Transverse colon (tissue), 4 donors: ENCODE results near the gene C5orf34. TPM values are rescaled to one million over a fixed set of nuclear protein-coding genes. Genes with fewer than 3 reads are reported as not detected.

Source experiments
- DNase-seq: peaks from one replicate; pipeline ENCODE4 v3.0.0-alpha.2; 2019
- H3K27ac ChIP-seq, 4 donors: fragments of 200-600 bp; sonication (generic); 2 replicates each; pipeline ENCODE4 v1.5.1; 2016 to 2018; ENCODE audit warnings: inconsistent platforms in 4 of 4
- H3K27me3 ChIP-seq: fragments of 200-600 bp; sonication (generic); 2 replicates; pipeline ENCODE4 v1.5.1; 2017; ENCODE audit warnings: inconsistent platforms
- H3K36me3 ChIP-seq, 4 donors: fragments of 200-600 bp; sonication (generic); 2 replicates each; pipeline ENCODE4 v1.5.1; 2017 to 2019; ENCODE audit warnings: inconsistent platforms in 4 of 4
- H3K4me1 ChIP-seq, 4 donors: fragments of 200-600 bp; sonication (generic); 2 replicates each; pipeline ENCODE4 v1.5.1; 2017 to 2020; ENCODE audit warnings: inconsistent platforms in 4 of 4
- H3K4me3 ChIP-seq, 4 donors: fragments of 200-600 bp; sonication (generic); 1 replicate in 1 of 4; 2 replicates in 3 of 4; pipeline versions ENCODE4 v1.5.1 to v1.6.1; 2017 to 2019; ENCODE audit warnings: inconsistent platforms in 4 of 4
- H3K9me3 ChIP-seq, 2 donors: fragments of 200-600 bp; sonication (generic); 2 replicates each; pipeline ENCODE4 v1.5.1; 2017 to 2019; ENCODE audit warnings: inconsistent platforms in 2 of 2
- CTCF ChIP-seq, 5 experiments: fragments of 200-600 bp in 3 of 5; fragments of 450-650 bp in 2 of 5; sonication (generic) in 3 of 5; IDR thresholded peaks; 1 replicate in 2 of 5; 2 replicates in 3 of 5; pipeline ENCODE4 v1.5.1; 2016 to 2017; ENCODE audit warnings: antibody characterized with exemption in 5 of 5, inconsistent platforms in 3 of 5, mild to moderate bottlenecking in 2 of 5, moderate library complexity in 1 of 5
- EP300 ChIP-seq: sonication (generic); formaldehyde crosslinking; IDR thresholded peaks from one replicate; pipeline ENCODE4 v1.6.1; 2017; ENCODE audit warnings: antibody characterized with exemption, low read depth
- POLR2A ChIP-seq: fragments of 450-650 bp; IDR thresholded peaks from one replicate; pipeline ENCODE4 v1.6.1; 2016; ENCODE audit warnings: antibody characterized with exemption, mild to moderate bottlenecking, moderate library complexity
- POLR2AphosphoS5 ChIP-seq, 3 donors: sonication (generic); formaldehyde crosslinking; IDR thresholded peaks; one replicate each; pipeline ENCODE4 v1.6.1; 2016; ENCODE audit warnings: antibody characterized with exemption in 3 of 3
- WGBS, 2 donors: methylation state at CpG; one replicate each; pipeline ENCODE4 v1.1.5; 2018; ENCODE audit warnings: low coverage in 1 of 2; 5-methylcytosine and 5-hydroxymethylcytosine counted together
- in situ Hi-C, 4 donors: fragments of 200-750 bp; cut with MboI; loops; one replicate each; pipeline versions ENCODE4 v1.15.0 to v1.15.1; 2017; ENCODE audit warnings: low sequenced_read_pairs in 3 of 4, low pct_ligation_motif_present in 1 of 4, low pct_unique_long_range_greater_than_20kb in 1 of 4
- intact Hi-C: fragments of 100-400 bp; cut with DNase I; formaldehyde crosslinking; loops from one replicate; pipeline ENCODE4 v1.15.1; 2023; ENCODE audit warnings: low total_unique reads
- total RNA-seq, 4 donors: library from RNA; depleted of rRNA; stranded (reverse); fragments of >200 nt; gene quantifications; one replicate each; pipeline ENCODE4 v1.1.0, GENCODE V29; 2016

Gene C5orf34
- total RNA-seq, 4 donors from 2014 or later: 0.55 to 4.0 (median 3.2) TPM; not detected in 1

DNA sequence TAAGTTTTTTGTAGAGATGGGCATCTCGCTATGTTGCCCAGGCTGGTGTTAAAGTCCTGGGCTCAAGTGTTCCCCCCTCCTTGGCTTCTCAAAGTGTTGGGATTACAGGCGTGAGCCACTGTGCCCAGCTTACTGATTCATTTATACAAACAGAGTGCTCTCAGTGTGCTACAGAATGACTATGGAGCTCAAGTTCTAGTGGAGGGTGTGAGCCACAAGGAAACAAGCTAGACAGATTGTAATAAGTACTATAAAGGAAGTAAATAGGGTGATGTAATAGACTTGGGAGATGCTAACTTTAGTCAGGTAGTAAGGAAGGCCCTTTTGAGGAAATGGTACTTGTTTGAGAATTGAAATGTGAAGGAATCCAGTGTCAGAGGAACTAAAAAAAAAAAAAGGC lies 29.5 kb downstream of the C5orf34 start:
- intact Hi-C loops: no loop called here
- no peaks in the 10 kb centered on the region for H3K9me3 ChIP-seq

GRCh38 chr5:43484106-43484849 lies 30.7 kb downstream of the C5orf34 start:
- TF ChIP-seq EP300: no peak
- TF ChIP-seq POLR2AphosphoS5 (IDR thresholded peaks at IDR 0.05): no peak
- TF ChIP-seq POLR2A: peak; percentile 76
- TF ChIP-seq CTCF (IDR thresholded peaks at IDR 0.05): peak; percentile 67 to 90 (median 82)
- intact Hi-C loops: no loop called here
- H3K4me1 ChIP-seq: peaks cover 0 to 26% (median 15%) of the 10 kb centered on the region in 4 donors

More for the DNA sequence above, 29.5 kb downstream of the C5orf34 start:
- H3K27ac ChIP-seq: peak overlapping the region; percentile 95 to 98 (median 96)
- H3K4me1 ChIP-seq: peaks cover 0 to 26% (median 15%) of the 10 kb centered on the region in 4 donors
- peak; percentile 28 for DNase-seq
- no peak for TF ChIP-seq EP300
- TF ChIP-seq CTCF (IDR thresholded peaks at IDR 0.05): no peak
- TF ChIP-seq POLR2A: no peak
- peak in 1 of 3 donors; percentile 57 for TF ChIP-seq POLR2AphosphoS5 (IDR thresholded peaks at IDR 0.05)
- H3K36me3 ChIP-seq: no peaks in the 10 kb centered on the region
- no peaks in the 10 kb centered on the region for H3K27me3 ChIP-seq
- in situ Hi-C loops: loop anchor here (25.0 kb wide), 2 partner anchors 173 to 423 kb away; partner anchors contain the start of gene HMGCS1 (in 4 of the 4)
- 78 to 100% methylated on average over 1 to 2 of the region's 2 CpGs for WGBS, 2 donors
- no peak overlapping the region for H3K4me3 ChIP-seq

DNA sequence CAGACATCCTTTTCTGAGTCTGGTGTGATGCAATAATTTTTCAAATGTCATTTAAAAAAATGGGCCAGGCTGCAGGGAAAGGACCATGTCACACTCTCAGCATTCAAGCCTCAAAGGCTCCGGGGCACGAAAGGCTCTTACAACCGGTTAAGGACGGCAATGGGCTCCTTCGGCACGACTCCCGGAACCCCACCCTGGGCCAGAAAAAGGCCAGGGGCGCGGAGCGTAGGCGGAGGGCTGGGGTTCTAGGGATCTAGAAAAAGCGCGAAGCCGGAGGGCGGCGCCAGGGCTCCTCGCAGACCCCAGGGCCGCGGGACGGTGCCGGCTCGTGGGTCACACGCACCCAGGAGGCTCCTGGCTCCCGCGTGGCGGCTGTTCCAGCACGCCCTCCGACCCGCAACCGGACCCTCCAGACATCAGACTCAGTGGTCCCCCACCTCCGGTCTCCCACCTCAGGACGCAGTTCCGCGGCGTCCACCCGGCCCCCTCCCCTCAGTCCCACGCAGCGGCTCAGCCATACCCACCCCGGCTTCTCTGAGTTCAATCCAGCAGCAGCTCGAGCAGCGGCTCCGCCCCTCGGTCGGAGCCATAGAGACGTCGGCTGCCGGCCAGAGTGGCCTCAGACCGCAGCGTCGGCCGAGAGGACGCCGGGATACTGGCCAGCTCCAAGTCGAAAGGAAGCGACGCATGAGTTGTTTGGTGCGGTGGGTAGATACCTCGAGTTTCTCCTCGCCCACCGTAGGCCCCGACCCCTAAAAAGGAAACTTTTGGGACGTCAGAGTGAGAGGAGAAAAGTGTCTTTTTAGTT lies 31.4 kb downstream of the C5orf34 start, which contains the start of gene TMEM267:
TMEM267 (minus strand) TSS at position 568 of the 808 bp plus-strand sequence. CDS start 29,896 bp downstream, outside the sequence.
- H3K36me3 ChIP-seq: no peaks in the 10 kb centered on the region
- in situ Hi-C loops (loop anchor here (25.0 kb wide), 2 partner anchors 171 to 421 kb away; partner anchors contain the start of gene HMGCS1 (in 4 of the 4)), intact Hi-C loops (no loop called here)
- H3K27ac ChIP-seq: peak within 1 kb of the TSS; percentile 95 to 98 (median 96)
- no peaks in the 10 kb centered on the region for H3K9me3 ChIP-seq
- WGBS, 2 donors: 0% methylated on average over 50 of the region's 62 CpGs; no CpG with 5 or more reads in 1 of the 2 donors
- DNase-seq: peak; percentile 92
- H3K27me3 ChIP-seq: no peaks in the 10 kb centered on the region
- peaks cover 0 to 26% (median 15%) of the 10 kb centered on the region in 4 donors for H3K4me1 ChIP-seq
- TF ChIP-seq POLR2A (peak; percentile 95), EP300 (no peak), CTCF (IDR thresholded peaks at IDR 0.05) (no peak), POLR2AphosphoS5 (IDR thresholded peaks at IDR 0.05) (peak; percentile 85 to 94 (median 91))
- peak within 1 kb of the TSS; percentile 69 to 98 (median 84) for H3K4me3 ChIP-seq

More at GRCh38 chr5:43484106-43484849, 30.7 kb downstream of the C5orf34 start:
- Histone ChIP-seq H3K27me3 (no peaks in the 10 kb centered on the region), H3K27ac (peak overlapping the region; percentile 95 to 98 (median 96)), H3K9me3 (no peaks in the 10 kb centered on the region), H3K4me3 (peak overlapping the region; percentile 69 to 98 (median 84)), H3K36me3 (no peaks in the 10 kb centered on the region)
- in situ Hi-C loops: loop anchor here (25.0 kb wide), 2 partner anchors 172 to 422 kb away; partner anchors contain the start of gene HMGCS1 (in 4 of the 4)
- WGBS, 2 donors: 3 to 28% methylated on average over 4 to 28 of the region's 32 CpGs
- peak; percentile 89 for DNase-seq
